ENCODE data around the gene USP10.

Gene USP10

DNA sequence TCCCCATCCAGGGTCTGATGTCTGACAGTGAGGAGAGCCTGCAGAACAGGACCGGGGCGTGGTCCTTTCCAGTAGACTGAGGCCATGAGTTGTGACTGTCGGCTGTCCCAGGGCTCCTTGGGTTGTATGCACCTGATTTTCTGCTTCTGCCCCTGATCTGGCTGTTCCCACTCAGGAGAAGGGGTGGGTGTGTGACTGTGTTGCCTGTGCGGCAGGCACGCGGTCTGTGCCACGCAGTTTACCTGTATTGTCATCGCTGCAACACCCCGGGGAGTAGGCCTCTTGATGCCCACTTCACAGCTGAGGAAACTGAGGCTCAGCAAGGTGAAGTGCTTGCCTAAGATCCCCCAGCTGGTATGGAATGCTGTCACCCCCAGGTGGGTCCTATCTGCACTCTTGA lies 121.4 kb downstream of the USP10 start:
- FAIRE-seq, result no peak

DNA sequence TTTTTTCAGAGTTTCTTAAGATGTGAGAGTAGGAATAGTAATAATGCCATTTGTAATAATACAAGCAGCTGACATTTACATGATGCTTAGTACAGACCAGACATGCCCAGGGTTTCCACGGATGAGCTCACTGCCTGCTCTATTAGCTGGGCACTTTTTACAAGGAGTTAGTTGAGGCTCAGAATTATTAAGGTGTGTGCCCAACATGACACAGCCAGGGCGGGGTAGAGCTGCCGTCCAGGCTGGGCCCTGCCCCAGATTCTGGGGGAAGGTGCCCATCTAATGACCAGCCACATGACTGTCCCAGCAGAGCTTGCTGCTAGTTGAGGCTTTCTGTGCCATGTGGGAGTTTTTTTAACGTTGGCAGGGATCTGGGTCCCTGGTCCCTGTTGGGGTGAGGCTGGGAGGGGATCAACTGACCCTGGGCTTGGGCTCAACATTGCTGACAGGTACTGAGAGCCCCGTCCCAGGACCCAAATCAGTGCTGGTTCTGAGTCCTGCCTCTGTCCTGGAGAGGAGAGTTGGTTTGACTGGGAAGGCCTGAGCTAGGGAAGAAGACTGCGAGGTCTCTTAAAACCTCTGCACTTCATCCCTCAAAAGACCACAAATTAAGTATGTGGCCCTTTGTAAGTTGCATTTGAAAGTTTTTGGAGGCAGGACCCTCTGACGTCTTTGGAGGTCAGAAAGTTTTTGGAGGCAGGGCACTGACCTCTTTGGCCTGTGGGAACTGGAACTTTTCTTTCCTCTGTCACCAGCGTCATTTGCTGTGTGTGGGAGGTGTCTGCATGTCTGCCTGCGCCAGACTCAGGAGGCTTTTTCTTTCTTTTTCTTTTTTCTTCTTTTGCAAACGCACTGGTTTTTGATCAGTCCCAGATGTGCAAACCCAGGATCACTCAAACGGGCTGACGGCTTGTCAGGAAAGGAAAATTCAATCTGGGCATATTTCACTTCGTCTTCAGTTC lies 122.2 kb downstream of the USP10 start:
- DNase-seq (ENCODE audit: low spot score) (no peak), FAIRE-seq (no peak)

More for the DNA sequence above, 121.4 kb downstream of the USP10 start:
- no peak for DNase-seq (ENCODE audit: low spot score)

DNA sequence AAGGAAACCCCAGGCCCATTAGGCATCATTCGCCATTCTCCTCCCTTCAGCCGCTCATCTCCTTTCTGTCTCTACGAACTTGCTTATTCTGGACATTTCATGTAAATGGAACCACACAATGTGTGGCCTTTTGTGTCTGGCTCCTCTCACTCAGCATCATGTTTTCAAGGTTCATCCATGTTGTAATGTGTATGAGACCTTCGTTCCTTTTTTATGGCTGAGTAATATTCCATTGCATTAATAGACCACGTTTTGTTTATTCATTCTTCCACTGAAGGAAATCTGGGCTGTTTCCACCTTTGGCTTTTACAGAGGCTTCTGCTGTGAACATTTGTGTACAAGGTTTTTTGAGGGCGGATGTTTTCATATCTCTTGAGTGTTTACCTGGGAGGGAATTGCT lies 123.2 kb downstream of the USP10 start:
- no peak for FAIRE-seq
- DNase-seq (ENCODE audit: low spot score), result no peak

DNA sequence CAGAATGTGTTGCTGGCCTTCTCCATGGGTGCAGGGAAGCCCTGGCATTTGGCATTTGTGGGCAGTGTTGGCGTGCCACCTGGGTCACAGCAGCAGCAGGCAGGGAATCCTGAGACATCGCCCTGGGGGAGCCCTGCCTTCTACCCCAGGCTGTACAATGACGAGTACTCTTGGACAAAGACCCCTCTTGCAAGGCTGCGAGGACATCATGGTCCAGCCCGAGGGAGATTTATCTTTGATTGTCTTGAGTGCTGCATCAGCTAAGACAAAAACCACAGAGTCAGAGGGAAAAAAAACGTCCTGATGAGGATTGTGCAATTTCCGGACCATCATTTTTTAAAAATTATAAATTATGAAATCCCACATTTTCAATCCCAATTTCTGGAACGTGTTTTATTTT lies 123.7 kb downstream of the USP10 start:
- DNase-seq (ENCODE audit: low spot score) (no peak), FAIRE-seq (no peak)

DNA sequence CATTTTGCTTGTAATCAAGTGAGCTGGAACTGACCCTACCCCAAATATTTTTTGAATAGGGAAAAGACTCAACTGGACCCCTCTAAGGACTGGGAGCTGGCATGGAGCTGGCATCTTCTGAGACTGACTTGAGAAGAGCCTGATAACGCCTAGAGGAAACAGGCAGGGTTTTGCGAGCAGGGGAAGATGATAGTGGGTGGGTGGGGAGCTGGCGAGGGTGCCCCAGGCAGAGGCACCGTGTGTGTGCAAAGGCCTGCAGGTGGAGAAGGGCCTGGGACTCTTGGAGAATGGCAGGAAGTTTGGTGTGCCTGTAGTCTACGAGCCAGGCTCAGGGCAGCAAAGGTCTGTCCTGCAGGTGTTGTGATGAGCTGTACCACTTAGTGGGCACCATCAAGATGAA lies 124.1 kb downstream of the USP10 start:
- FAIRE-seq, result no peak
- DNase-seq (ENCODE audit: low spot score), result no peak

DNA sequence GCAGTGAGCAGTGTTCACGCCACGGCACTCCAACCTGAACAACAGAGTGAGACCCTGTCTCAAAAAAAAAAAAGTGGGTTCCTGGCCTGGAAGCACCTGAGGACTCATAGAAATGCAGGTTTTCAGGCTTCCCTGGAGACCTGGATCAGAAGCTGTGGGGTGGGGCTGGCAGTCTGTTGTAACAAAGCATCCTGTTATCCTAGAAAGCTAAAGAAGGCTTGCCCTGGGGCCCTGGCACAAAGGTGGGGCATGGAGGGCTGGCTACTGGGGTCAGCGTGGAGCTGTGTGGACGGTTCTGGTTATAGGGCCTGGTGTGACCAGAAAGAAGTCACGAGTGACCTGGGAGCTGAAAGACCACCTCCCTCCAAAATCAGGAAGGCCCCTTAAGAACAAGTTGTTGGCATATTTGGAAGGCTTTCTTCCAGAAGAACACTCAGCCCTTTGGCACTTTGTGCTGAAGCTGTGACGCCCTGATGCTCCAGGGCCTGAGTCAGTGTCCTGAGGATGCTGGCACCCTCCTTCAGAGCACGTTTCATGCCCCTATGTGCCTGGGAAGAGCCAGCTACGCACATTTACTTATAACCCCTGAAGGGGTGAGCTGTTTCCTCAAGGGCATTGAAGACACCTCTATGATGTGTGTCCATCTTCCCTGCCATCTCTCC lies 126.2 kb downstream of the USP10 start:
- DNase-seq (ENCODE audit: low spot score) (no peak), FAIRE-seq (no peak)

DNA sequence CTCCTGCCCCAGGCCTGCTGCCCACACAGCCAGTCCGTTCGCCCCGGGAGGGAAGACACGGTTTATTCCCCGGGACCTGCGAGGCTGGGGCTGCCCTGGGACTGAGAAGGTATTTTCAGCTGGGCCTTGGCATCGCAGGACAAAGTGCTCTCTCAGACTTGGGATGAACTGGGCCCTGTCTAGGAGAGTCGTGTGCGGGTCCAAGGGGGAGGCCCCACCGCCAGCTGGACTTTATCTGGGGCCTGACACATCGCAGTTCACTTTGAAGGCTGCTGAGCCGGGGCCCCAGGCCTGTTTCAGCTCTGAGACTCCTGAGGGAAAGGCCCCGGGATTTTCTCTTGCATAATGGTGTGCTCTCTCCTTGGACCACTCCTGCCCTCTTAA lies 126.8 kb downstream of the USP10 start:
- DNase-seq (ENCODE audit: low spot score) (no peak), FAIRE-seq (no peak)

DNA sequence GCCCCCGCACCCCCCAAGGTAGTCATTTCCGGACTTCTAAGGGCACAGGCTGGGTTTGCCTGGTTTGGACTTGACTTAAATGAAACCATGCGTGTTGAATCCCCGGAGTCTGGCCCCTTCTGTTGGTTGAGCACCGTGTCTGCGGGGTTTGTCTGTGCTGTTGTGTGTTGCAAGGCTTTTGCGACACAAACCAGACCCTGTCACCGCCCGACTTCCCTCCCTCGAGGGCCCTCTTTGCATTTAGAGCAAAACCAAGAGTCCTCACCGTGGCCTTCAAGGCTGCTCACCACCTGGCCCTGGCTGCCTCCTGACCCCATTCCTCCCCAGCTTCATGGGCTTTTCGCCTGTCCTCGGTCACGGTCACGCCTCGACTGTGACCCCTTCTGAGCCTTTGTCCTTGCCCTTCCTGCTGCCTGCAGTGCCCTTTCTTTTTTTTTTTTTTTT lies 127.4 kb downstream of the USP10 start:
- DNase-seq (ENCODE audit: low spot score), result no peak
- FAIRE-seq, result no peak

DNA sequence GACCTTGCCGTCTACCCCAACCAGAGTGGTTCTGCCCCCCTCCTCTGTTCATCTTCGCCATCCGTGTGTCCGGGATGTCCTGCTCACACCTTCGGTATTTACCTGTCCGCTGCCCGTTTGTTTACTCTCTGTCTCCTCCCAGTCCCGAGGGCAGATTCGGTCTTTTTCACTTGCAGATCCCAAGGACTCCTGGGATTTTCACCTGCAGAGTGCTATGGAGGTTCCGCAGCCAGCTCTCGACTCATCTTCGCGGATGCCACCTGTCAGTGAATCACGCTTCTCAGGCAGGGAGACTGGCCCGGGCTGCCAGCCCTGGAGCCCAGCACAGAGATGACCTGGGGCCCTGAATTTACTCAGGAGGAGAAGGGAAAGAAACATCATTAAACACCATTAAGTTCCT lies 128.1 kb downstream of the USP10 start:
- no peak for FAIRE-seq
- DNase-seq (ENCODE audit: low spot score), result no peak

DNA sequence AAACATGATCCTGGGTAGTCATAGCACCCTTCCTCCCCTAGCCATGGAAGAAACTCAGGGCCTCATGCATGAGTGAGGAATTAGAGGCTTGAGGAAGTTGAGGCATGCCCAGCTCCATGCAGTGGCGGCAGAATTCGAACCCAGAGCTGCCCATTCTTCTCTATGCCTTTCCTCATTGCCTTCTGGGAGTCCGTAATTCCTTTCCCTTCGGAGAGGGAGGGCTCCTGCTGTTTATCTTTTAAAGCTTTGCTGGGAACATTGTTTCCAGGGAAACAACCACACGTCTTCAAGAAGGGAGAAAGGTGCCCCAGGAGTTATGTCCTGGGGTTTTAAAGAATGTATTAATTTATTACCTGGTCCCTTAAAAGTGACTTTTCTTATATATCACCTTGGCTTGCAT lies 128.5 kb downstream of the USP10 start:
- FAIRE-seq, result no peak

More for the DNA sequence above, 128.5 kb downstream of the USP10 start:
- no peak for DNase-seq (ENCODE audit: low spot score)
